NT2/D1 (cell line): Measurements from ENCODE around the gene NR3C2.

Experiments
- DNase-seq: peaks from one replicate; pipeline ENCODE4 v3.0.0-alpha.2; 2011; ENCODE audit warnings: low read depth, low spot score
- H3K27me3 ChIP-seq: 2 replicates; pipeline ENCODE4 v1.6.0; 2011; ENCODE audit warnings: mild to moderate bottlenecking; ENCODE audit not compliant: insufficient read length, insufficient read depth
- H3K36me3 ChIP-seq: 2 replicates; pipeline ENCODE4 v1.6.1; 2011; ENCODE audit warnings: mild to moderate bottlenecking, low read length, mixed read lengths; ENCODE audit not compliant: insufficient read depth, insufficient read length
- H3K4me1 ChIP-seq: 2 replicates; pipeline ENCODE4 v1.5.1; 2011; ENCODE audit not compliant: insufficient read depth, insufficient read length
- H3K4me3 ChIP-seq: 2 replicates; pipeline ENCODE4 v1.5.1; 2011; ENCODE audit warnings: low read depth; ENCODE audit not compliant: insufficient read length
- H3K9ac ChIP-seq: 2 replicates; pipeline ENCODE4 v1.6.0; 2011; ENCODE audit warnings: low read depth; ENCODE audit not compliant: insufficient read length
- H3K9me3 ChIP-seq: 2 replicates; pipeline ENCODE4 v1.5.1; 2011; ENCODE audit warnings: mild to moderate bottlenecking, low read length; ENCODE audit not compliant: insufficient read depth
- SUZ12 ChIP-seq: IDR thresholded peaks from 2 replicates; pipeline ENCODE4 v1.6.1; 2011; ENCODE audit not compliant: insufficient read length, insufficient read depth; ENCODE audit errors: extremely low read depth
- YY1 ChIP-seq: IDR thresholded peaks from 2 replicates; pipeline ENCODE4 v1.6.1; 2011; ENCODE audit not compliant: insufficient read length, insufficient read depth
- ZNF274 ChIP-seq: IDR thresholded peaks from 2 replicates; pipeline ENCODE4 v1.6.1; 2011; ENCODE audit warnings: mild to moderate bottlenecking, low read depth, low read length

The NR3C2 gene

GRCh38 chr4:148366251-148366650, 76.0 kb downstream of the NR3C2 start:
- Histone ChIP-seq H3K4me1 (no peaks in the 10 kb centered on the region), H3K9me3 (no peaks in the 10 kb centered on the region), H3K9ac (no peak overlapping the region), H3K36me3 (no peaks in the 10 kb centered on the region), H3K4me3 (no peak overlapping the region), H3K27me3 (no peaks in the 10 kb centered on the region)
- no peak for DNase-seq
- no peak for TF ChIP-seq ZNF274
- no peak for TF ChIP-seq YY1
- no peak for TF ChIP-seq SUZ12

- no peak for DNase-seq
- no peaks in the 10 kb centered on the region for H3K9me3 ChIP-seq
- no peak overlapping the region for H3K9ac ChIP-seq
- H3K27me3 ChIP-seq = no peaks in the 10 kb centered on the region
- no peak overlapping the region for H3K4me3 ChIP-seq
- TF ChIP-seq ZNF274 (no peak), SUZ12 (no peak), YY1 (no peak)
- no peaks in the 10 kb centered on the region for H3K36me3 ChIP-seq
- H3K4me1 ChIP-seq = no peaks in the 10 kb centered on the region
Observed at GRCh38 chr4:148364525-148364924, 77.7 kb downstream of the NR3C2 start.

- TF ChIP-seq SUZ12 = no peak
- TF ChIP-seq ZNF274 = no peak
- no peak for TF ChIP-seq YY1
- Histone ChIP-seq H3K9me3 (no peaks in the 10 kb centered on the region), H3K9ac (no peak overlapping the region), H3K36me3 (no peaks in the 10 kb centered on the region), H3K27me3 (no peaks in the 10 kb centered on the region), H3K4me1 (no peaks in the 10 kb centered on the region), H3K4me3 (no peak overlapping the region)
- no peak for DNase-seq
Observed at GRCh38 chr4:148359769-148360168, 82.4 kb downstream of the NR3C2 start.

GRCh38 chr4:148355442-148356123, 86.6 kb downstream of the NR3C2 start:
- DNase-seq = no peak
- Histone ChIP-seq H3K4me1 (no peaks in the 10 kb centered on the region), H3K36me3 (no peaks in the 10 kb centered on the region), H3K9ac (no peak overlapping the region), H3K9me3 (no peaks in the 10 kb centered on the region), H3K27me3 (no peaks in the 10 kb centered on the region), H3K4me3 (no peak overlapping the region)
- TF ChIP-seq YY1 (no peak), SUZ12 (no peak), ZNF274 (no peak)

- H3K9ac ChIP-seq = no peak overlapping the region
- H3K36me3 ChIP-seq = no peaks in the 10 kb centered on the region
- no peak for DNase-seq
- no peak for TF ChIP-seq SUZ12
- no peak for TF ChIP-seq ZNF274
- no peak for TF ChIP-seq YY1
- H3K27me3 ChIP-seq = no peaks in the 10 kb centered on the region
- no peak overlapping the region for H3K4me3 ChIP-seq
- no peaks in the 10 kb centered on the region for H3K9me3 ChIP-seq
- no peaks in the 10 kb centered on the region for H3K4me1 ChIP-seq
Observed at GRCh38 chr4:148354186-148354585, 88.0 kb downstream of the NR3C2 start.

- DNase-seq = no peak
- no peaks in the 10 kb centered on the region for H3K4me1 ChIP-seq
- TF ChIP-seq SUZ12 (no peak), ZNF274 (no peak), YY1 (no peak)
- H3K4me3 ChIP-seq = no peak overlapping the region
- no peaks in the 10 kb centered on the region for H3K9me3 ChIP-seq
- H3K36me3 ChIP-seq = no peaks in the 10 kb centered on the region
- H3K9ac ChIP-seq = no peak overlapping the region
- H3K27me3 ChIP-seq = no peaks in the 10 kb centered on the region
Observed at GRCh38 chr4:148353571-148353970, 88.6 kb downstream of the NR3C2 start.

- H3K27me3 ChIP-seq = no peaks in the 10 kb centered on the region
- no peaks in the 10 kb centered on the region for H3K36me3 ChIP-seq
- no peaks in the 10 kb centered on the region for H3K4me1 ChIP-seq
- DNase-seq = no peak
- no peaks in the 10 kb centered on the region for H3K9me3 ChIP-seq
- TF ChIP-seq YY1 = no peak
- no peak for TF ChIP-seq ZNF274
- TF ChIP-seq SUZ12 = no peak
- H3K4me3 ChIP-seq = no peak overlapping the region
- H3K9ac ChIP-seq = no peak overlapping the region
Observed at GRCh38 chr4:148349153-148349552, 93.1 kb downstream of the NR3C2 start.

GRCh38 chr4:148346657-148347056, 95.6 kb downstream of the NR3C2 start:
- Histone ChIP-seq H3K9ac (no peak overlapping the region), H3K36me3 (no peaks in the 10 kb centered on the region), H3K9me3 (no peaks in the 10 kb centered on the region), H3K4me1 (no peaks in the 10 kb centered on the region), H3K4me3 (no peak overlapping the region), H3K27me3 (no peaks in the 10 kb centered on the region)
- TF ChIP-seq ZNF274 (no peak), YY1 (no peak), SUZ12 (no peak)
- no peak for DNase-seq
